DND-41 (cell line): ENCODE data around the gene BAHD1.

Source experiments
- CTCF ChIP-seq: IDR thresholded peaks from 2 replicates; pipeline ENCODE4 v1.5.1; 2012; ENCODE audit warnings: borderline replicate concordance, low read length, moderate library complexity, mild to moderate bottlenecking; ENCODE audit not compliant: poor library complexity, severe bottlenecking; ENCODE audit errors: extremely low read depth
- EZH2 ChIP-seq: IDR thresholded peaks from 3 replicates; pipeline ENCODE4 v1.6.1; 2012; ENCODE audit warnings: borderline replicate concordance, low read depth, mild to moderate bottlenecking, moderate library complexity, low read length, inconsistent platforms; ENCODE audit not compliant: severe bottlenecking

GRCh38 chr15:40441565-40442531, 1.1 kb downstream of the BAHD1 start:
- TF ChIP-seq EZH2, result no peak
- TF ChIP-seq CTCF, result no peak
